ENCODE measurements around the gene CPEB1.

The CPEB1 gene

GRCh38 chr15:82647045-82647834, at the start of gene CPEB1:
TSS of gene CPEB1 (minus strand) at chr15:82647363. CDS start at chr15:82628459, 18,904 bp downstream.
- DNase-seq (ENCODE audit: low read depth in 2 of 2), result peak; percentile 26 to 62

- DNase-seq (ENCODE audit: low read depth in 2 of 2), result no peak
These were observed 45.0 kb upstream of the CPEB1 start for GRCh38 chr15:82692171-82692570.

- DNase-seq (ENCODE audit: low read depth in 2 of 2), result no peak
These were observed 42.0 kb upstream of the CPEB1 start for GRCh38 chr15:82689147-82689546.

GRCh38 chr15:82688691-82689090, 41.5 kb upstream of the CPEB1 start:
- no peak for DNase-seq (ENCODE audit: low read depth in 2 of 2)

- DNase-seq (ENCODE audit: low read depth in 2 of 2), result no peak
These were observed 34.2 kb upstream of the CPEB1 start for GRCh38 chr15:82681371-82681770.

GRCh38 chr15:82680200-82681102, 33.3 kb upstream of the CPEB1 start:
- DNase-seq (ENCODE audit: low read depth in 2 of 2), result peak; percentile 55 to 80

GRCh38 chr15:82679626-82680199, 32.5 kb upstream of the CPEB1 start:
- no peak for DNase-seq (ENCODE audit: low read depth in 2 of 2)

DNA sequence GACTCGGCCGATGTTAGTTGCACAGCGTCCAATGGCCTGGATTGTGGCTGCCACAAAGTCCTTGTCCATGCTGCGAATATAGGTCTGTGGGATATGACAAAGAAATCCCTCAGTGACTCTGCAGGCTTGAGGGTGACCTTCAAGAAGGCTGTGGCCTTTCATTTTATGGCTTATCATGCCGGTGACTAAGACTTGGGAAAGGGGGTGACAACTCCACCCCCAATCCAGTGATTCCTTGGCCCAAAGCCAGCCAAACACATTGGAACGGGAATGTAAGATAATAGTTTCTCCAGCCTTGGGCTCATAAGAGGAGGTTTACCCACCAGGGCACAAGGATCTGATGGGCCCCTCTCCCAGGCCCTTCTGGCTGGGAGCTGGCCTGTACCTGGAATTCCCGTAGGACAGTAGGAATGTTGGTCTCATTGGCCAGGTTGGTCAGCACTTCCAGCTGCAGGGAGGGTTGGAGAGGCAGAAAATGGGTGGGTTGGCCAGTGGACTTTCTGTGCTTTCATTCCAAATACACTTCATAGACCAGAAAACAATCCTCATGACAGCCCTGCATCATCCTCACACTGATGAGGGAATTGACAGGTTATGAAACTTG, 30.7 kb upstream of the CPEB1 start:
- DNase-seq (ENCODE audit: low read depth in 2 of 2), result no peak

DNA sequence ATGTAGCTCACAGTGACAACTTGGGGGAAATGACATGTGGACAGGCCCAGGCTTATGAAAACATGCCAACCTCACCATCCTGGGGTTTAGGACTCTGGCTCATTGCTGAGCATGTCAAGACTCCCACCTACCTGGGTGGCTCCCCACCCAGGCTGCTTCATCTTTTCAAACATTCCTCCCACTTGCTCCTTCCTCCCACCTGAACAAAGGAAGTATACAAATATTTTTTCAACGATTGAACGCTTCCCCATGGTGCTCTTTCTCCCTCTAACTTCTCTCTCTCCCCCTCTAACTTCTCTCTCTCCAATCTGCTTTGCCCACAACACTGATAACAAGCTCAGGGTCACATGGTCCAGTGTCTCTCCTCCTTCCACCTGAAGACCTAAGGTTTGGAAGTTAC, 27.7 kb upstream of the CPEB1 start:
- DNase-seq (ENCODE audit: low read depth in 2 of 2), result no peak

DNA sequence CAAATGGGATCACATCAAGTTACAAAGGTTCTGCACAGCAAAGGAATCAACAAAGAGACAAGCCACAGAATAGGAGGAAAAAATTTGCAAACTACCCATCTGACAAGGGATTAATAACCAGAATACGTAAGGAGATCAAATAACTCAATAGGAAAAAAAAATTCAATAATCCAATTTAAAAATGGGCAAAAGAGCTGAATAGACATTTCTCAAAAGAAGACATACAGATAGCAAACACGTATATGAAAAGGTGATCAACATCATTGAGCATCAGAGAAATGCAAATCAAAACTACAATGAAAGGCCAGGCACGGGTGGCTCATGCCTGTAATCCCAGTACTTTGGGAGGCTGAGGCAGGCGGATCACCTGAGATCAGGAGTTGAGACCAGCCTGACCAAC, 23.5 kb upstream of the CPEB1 start:
- no peak for DNase-seq (ENCODE audit: low read depth in 2 of 2)

- no peak for DNase-seq (ENCODE audit: low read depth in 2 of 2)
These were observed 19.4 kb upstream of the CPEB1 start for GRCh38 chr15:82666606-82667005.

DNA sequence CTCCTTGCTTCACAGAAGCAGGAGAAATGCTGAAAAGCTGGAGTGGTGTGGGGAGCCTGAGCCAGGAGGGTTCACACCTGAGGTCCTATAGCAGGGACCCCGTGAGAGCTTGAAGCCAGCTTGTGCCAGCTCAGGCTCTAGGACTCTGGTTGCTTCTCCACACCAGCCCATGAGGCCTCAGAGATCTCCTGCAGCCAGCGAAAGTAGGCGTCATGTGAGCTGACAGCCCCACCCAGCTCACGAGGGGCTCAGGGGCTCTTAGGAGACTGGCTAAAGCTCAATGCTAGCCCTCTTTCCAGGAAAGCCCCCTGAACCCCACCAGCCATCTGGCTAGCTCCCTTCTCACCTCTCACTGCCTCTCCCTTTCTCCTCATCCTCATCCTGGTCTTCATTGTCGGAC, 16.9 kb upstream of the CPEB1 start:
- DNase-seq (ENCODE audit: low read depth in 2 of 2), result no peak

DNA sequence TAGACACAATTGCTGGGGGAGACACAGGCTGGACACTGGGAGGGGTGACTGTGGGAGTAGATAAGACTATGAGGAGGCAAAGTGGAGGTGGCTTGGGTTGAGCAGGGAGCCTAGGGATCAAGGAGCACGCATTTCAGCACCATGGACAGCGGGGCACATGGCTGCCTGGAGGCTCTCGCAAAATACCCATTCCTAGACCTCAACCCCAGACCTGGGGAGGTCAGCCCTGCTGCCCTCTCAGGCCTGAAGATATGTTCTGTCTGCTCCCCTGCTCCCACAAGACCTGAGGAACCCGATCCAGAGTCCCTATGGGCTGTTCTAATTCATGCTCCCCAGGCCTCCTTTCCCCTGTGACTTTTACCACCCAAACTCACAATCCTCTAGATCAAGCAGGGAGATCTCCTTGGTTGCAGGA, 16.0 kb upstream of the CPEB1 start:
- DNase-seq (ENCODE audit: low read depth in 2 of 2), result no peak

- DNase-seq (ENCODE audit: low read depth in 2 of 2), result no peak
These were observed 15.5 kb upstream of the CPEB1 start for GRCh38 chr15:82662641-82663040.

GRCh38 chr15:82660378-82660777, 13.2 kb upstream of the CPEB1 start:
- no peak for DNase-seq (ENCODE audit: low read depth in 2 of 2)

DNA sequence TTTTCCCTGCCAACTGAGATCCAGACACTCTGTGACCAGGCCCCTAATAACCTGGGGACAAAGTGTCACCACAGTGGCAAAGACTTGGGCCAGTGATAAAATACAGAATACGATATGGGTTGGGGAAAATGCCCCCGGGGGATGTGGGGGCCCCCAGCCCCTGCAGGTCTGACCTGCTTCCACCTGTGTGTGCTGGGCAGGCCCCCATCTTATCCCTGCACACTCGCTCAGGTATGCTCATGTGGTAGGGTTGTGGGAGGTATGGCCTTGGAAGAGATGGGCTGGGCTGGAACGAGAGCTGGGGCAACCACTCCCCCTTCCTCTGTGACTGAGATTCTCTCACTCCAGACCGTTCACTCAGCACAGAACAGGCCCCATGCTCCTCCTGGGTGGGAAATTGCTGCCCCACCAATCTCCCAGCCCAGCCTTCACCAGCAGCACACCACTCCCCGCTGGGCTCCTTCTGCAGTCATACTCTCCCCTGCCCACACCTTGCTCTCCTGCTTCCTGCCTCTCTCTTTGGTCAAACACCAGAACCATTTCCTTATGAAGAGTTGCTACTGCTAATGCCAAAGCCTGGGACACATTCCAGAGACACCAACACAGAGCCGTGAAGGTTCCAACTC, 9.6 kb upstream of the CPEB1 start:
- no peak for DNase-seq (ENCODE audit: low read depth in 2 of 2)

DNA sequence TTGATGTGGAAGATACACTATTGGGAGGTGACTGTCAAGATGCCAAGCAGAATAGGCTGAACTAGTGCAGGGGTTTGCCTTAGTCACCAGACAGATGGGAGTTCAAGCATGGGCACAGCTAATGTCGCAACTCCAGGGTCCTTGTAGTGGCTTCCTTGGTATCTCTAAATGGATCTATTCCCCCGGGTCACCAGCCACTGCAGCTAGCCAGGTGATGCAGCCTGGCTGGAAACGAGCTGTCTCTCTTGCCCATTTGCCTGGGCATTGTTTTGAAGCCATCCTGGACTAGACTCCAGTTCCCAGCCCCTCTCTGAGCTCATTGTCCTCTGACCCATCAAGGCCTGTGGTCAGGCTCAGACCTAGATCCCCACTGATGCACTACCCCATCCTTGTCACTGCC, 8.4 kb upstream of the CPEB1 start:
- DNase-seq (ENCODE audit: low read depth in 2 of 2), result no peak

GRCh38 chr15:82653483-82654168, 6.5 kb upstream of the CPEB1 start:
- no peak for DNase-seq (ENCODE audit: low read depth in 2 of 2)

GRCh38 chr15:82651708-82652107, 4.5 kb upstream of the CPEB1 start:
- no peak for DNase-seq (ENCODE audit: low read depth in 2 of 2)

DNA sequence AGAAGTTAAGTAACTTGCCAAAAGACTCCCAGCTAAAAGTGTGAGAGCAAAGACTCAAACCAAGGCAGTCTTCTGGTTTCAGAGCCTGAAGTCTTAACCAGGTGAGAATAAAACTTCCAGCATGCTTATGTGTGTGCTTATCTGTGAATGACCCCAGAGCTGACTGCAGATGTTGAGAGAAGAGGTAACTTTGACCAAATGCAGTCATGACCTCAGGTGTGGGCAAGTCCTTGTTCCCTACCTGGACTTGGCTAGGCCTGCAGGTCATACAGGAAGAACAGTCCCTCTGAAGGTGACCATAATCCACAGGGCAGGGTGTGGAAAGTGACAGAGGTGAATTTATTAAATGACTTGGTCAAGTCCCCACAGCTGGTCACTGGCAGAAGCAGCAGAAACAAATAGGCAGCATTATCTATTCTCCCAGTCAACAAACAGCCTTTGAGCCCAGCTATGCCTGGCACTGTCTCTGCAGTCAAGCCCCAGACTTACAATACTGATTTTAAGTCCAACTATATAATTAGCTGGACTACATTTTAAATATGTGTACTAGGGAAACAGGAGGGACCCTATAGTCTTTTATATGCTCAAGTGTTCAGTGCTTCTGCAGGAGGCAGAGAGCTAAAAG, 3.0 kb upstream of the CPEB1 start:
- no peak for DNase-seq (ENCODE audit: low read depth in 2 of 2)

Data from stimulated activated CD8-positive, alpha-beta memory T cell treated with anti-CD3 and anti-CD28 coated beads, Interleukin-7, amount 100 ng/mL, for 4 hours (primary cell).